Urothelium cell line (cell line): ENCODE results near the gene CRKL.

Source experiments
- DNase-seq: peaks from one replicate; pipeline ENCODE4 v3.0.0; 2011; ENCODE audit warnings: low spot score, mixed read lengths
- FAIRE-seq: peaks from 2 replicates; lab custom pipeline; 2011; peaks lifted over from hg19 to GRCh38; lab: Jason Lieb, UNC

CRKL gene

GRCh38 chr22:20949698-20950183 lies 32.5 kb downstream of the CRKL start:
- peak; percentile 40 for FAIRE-seq
- no peak for DNase-seq

- no peak for DNase-seq
- FAIRE-seq, result no peak
These were observed 34.1 kb downstream of the CRKL start for GRCh38 chr22:20951151-20951931.

- FAIRE-seq (no peak), DNase-seq (no peak)
These were observed 34.7 kb downstream of the CRKL start for GRCh38 chr22:20951932-20952380.

- DNase-seq (no peak), FAIRE-seq (no peak)
These were observed 35.5 kb downstream of the CRKL start for GRCh38 chr22:20952544-20953341.

GRCh38 chr22:20953342-20953608 lies 36.1 kb downstream of the CRKL start:
- FAIRE-seq, result no peak

GRCh38 chr22:20953668-20954500 lies 36.7 kb downstream of the CRKL start:
- DNase-seq (no peak), FAIRE-seq (no peak)

More at GRCh38 chr22:20953342-20953608, 36.1 kb downstream of the CRKL start:
- no peak for DNase-seq

GRCh38 chr22:20955548-20955947 lies 38.3 kb downstream of the CRKL start:
- FAIRE-seq, result no peak
- DNase-seq, result no peak

GRCh38 chr22:20956258-20957101 lies 39.3 kb downstream of the CRKL start:
- FAIRE-seq (no peak), DNase-seq (no peak)

- no peak for FAIRE-seq
- no peak for DNase-seq
These were observed 40.0 kb downstream of the CRKL start for GRCh38 chr22:20957102-20957682.

GRCh38 chr22:20957683-20958431 lies 40.6 kb downstream of the CRKL start:
- no peak for FAIRE-seq
- DNase-seq, result no peak

GRCh38 chr22:20959578-20960461 lies 42.6 kb downstream of the CRKL start:
- DNase-seq (no peak), FAIRE-seq (peak; percentile 61)

GRCh38 chr22:20960609-20961008 lies 43.4 kb downstream of the CRKL start:
- DNase-seq (no peak), FAIRE-seq (no peak)

- no peak for DNase-seq
- FAIRE-seq, result peak; percentile 76
These were observed 45.3 kb downstream of the CRKL start for GRCh38 chr22:20962491-20962945.

- DNase-seq (no peak), FAIRE-seq (peak; percentile 86)
These were observed 46.2 kb downstream of the CRKL start for GRCh38 chr22:20963201-20964052.

- DNase-seq (no peak), FAIRE-seq (peak; percentile 52)
These were observed 47.0 kb downstream of the CRKL start for GRCh38 chr22:20964090-20964798.

- FAIRE-seq, result no peak
- no peak for DNase-seq
These were observed 47.5 kb downstream of the CRKL start for GRCh38 chr22:20964799-20965103.
